ENCODE data around the gene VEZT.

- TF ChIP-seq CTCF (conservative IDR thresholded peaks at IDR 0.05; ENCODE audit: low read depth, low read length) (no peak), EZH2 (IDR thresholded peaks at IDR 0.05; ENCODE audit: borderline replicate concordance, low read depth, low read length, poor library complexity, severe bottlenecking) (no peak)
Observed at GRCh38 chr12:95198914-95199313, 18.7 kb upstream of the VEZT start.

Data from A673 (cell line).